GM19395 (cell line): ENCODE results near the gene PRKCQ.
"Not testable (repeated sequence)": the region's sequence is repeated elsewhere in the genome, so short reads cannot be mapped to it uniquely, and the experiment has no call there.

ENCODE experiments used
- ATAC-seq: cut with Tn5 transposase; IDR thresholded peaks from one replicate; pipeline ENCODE4 v1.9.1; 2021; ENCODE audit warnings: mild to moderate bottlenecking, moderate library complexity; ENCODE audit not compliant: unreplicated experiment

PRKCQ gene

DNA sequence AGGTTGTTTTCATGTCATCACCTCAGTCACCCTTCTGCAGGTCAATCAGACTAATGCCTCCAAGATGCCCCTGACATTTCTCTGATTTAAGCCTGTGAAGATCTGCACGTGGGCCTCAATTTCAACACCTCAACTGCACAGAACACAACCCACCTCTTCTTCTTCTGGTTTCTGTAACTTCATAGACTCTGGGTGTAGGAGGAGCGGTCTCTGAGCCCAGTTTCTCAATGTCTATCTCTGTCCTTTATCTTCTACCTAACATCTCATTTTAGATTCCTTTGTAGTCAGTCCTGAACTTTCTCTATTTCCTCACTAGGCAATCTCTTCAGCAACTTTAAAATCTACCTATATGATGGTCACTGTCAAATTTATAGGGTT is 85.6 kb downstream of the PRKCQ start:
- no peak for ATAC-seq

DNA sequence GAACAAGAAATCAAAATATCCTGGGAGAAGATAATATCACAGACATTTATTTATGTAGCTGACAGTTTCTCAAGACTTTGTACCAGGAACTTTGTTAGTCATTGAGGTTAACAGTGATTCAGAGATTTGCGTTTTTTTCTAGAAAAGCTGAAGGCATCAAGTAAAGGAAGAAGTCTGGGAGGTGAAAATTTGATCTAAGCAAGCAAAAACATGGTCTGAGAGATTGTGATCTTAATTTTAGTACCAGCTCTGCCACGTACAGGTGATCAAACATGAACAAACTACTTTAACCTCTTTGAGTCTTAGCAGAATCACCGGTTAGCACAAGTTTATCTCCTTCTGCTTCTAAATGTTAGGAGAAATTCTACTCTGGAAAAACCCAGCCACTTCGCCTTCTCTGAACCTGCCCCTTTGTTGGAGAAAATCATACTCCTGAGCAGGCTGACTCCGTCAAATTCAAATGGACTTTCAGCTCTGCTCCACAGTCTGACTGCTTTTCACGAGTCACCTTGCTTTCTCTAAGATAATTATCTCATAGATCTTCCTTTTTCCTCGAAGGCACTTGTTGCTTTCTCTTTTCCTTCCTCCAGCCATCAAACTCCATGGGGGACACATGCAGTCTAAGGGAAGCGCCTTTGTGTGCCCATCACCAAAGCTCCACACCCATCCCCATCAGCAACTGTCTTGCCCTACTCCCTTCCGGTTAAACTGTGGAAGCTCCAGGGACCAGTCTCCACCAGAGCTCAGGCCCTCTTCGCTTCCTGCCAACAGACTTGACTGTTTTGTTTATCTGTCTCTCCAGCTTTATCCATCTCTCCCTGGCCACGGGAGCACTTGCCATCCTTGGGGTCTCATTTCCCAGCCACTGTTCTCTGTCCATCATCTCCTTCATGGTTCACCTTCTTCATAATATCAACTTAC is 86.3 kb downstream of the PRKCQ start:
- no peak for ATAC-seq

DNA sequence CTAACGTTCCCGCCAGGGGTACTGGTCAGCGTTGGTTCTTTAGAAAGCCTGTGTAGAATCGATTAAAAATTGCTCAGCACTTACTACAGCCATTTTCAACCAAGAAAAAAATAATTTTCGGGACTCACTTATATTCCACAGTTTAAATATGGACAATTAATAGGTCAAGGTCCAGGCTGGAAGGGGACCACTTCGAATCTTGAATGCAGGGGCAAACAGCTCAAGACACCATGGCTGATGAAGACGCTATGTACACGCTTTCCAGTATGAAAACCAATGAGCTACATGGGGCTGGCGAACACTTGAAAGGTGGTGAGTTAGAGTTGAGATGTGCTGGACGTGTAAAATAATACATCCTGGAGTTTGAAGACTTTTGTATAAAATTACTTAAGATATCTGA is 87.2 kb downstream of the PRKCQ start:
- no peak for ATAC-seq

DNA sequence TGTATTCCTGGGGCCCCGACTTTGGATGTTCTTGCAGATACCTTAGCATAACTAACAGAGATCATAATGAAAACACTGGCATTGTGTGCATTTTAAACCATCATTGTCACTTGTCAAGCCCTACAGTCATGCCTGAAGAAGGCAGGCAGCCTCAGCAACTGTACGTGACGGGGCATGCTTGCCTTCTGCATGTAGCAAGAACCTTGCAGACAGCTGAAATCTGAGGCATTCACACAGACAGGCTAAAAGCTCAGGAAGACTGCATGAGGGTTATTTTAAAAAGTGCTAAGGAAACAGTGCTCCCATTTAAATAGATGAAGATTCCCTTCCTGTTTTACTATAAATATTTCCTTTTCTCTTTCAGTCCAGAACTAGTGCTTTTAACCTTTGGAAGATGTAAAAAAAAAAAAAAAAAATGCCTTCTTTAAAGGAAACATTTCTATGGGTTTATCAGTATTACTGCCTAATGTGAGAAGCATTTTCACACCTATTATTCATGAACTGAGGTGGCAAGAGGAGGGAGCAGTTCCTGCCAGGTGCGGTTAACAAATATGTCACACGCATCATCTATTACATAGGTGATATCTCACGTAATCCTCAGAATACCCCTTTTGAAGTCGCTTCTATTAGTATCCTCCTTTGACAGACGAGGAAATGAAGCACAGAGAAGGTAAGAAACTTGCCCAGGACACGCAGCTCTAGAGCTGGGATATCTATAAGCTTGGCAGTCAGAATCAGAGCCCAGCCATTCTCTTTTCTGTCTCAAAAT is 88.1 kb downstream of the PRKCQ start:
- ATAC-seq, result no peak

DNA sequence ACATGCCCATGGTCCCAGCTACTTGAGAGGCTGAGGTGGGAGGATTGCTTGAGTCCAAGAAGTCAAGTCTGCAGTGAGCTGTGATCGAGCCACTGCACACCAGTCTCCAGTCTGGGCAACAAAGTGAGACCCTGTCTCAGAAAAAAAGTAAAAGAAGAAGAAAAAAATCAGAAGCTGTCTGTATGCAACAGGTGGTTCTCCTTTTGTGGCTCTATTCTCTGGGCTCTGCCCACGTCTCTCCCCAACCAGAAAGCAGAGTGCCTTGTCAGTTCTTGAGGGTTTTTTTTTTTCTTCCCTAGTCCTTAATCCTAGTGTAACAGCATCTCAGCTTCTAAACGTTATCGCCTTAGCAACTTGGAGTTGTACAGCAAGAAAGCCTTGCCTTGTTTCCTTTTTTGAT is 89.5 kb downstream of the PRKCQ start:
- ATAC-seq, result no peak

DNA sequence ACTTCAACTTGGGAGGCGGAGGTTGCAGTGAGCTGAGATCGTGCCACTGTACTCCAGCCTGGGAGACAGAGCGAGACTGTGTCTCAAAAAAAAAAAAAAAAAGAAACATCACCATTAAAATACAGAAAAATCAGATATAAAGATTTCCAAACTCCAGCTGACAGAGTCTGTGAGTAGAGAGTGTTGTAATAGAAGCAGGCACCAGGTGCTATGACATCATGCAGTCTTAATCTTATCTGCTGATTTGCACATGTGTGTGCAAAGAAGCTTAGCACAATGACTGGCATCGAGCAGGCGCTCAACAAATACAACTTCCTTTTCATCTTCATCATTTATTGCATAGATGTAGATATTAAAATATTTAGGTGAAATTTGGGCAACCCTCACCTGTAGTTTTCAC is 92.2 kb downstream of the PRKCQ start:
- no peak for ATAC-seq

DNA sequence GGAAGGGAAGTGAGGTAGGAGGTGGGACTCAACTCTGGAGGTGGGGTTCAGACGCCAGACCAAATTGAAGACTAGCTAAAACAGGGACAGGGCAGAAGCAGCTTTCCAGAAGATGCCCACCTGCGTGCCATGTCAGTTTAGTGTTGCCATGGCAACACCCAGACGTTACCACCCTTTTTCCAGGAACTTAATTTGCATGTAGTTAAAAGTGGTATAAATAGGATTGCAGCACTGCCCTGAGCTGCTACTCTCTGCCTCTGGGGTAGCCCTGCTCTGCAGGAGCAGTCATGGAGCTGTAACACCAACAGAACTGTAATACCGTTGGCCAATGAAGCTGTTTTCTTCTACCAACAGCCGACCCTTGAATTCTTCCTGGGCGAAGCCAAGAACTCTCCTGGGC is 93.8 kb downstream of the PRKCQ start:
- no peak for ATAC-seq

DNA sequence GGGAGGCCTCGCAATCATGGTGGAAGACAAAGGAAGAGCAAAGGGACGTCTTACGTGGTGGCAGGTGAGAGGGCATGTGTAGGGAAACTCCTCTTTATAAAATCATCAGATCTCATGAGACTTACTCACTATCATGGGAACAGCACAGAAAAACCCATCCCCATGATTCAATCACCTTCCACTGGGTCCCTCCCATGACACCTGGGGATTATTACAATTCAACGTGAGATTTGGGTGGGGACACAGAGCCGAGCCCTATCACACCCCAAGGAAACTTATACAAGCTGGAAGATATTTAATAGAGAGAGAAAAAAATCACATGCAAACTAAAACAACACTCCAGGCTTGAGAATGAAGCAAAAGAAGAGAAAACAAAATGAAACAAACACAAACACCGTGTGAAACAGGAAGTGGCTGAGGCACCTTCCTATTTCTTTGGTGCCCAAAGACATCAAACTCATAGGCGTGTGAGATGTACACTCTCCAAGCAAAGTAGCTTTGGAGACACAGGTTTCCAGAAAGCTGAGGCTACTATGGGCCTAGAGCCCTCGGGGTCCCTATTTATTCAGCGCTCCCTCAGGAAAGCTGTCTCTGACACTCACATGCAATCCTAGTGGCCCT is 97.2 kb downstream of the PRKCQ start:
- no peak for ATAC-seq

DNA sequence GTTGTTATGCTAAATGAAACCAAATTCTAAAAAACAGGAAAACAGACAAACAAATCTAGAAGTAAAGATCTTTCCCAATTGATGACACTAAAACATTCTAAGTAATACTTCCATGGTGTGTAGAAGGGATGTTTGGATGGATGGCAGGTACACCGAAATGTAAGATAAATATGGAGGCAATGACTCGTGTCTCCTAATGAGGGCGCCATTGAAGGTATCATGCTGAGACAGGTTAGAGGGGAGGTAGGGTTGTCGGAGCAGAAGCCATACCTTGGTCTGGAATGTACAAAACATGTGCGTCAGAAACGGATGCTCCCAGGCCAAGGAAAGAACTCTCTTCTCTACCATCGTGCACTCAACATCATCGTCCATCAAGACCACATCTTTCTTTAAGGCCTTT is 101.4 kb downstream of the PRKCQ start:
- no peak for ATAC-seq

DNA sequence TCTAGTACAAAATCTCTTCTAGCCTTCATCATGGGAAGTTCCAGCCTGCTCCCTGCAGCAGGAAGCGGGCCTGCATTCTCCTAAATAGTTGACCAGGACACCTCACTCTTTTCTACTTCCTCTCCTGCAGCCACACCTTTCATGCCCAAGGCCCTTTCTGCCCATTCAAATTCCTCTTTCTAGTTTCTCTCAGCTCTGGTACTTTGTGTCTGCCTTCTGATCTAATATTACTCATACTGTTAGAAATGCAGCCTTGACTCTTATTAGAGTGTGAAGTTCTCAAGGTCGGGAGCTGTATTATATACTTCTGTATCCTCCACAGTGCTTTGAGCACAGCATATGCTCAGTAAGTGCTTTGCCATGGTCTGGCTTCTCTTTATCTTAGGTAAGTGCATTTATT is 103.1 kb downstream of the PRKCQ start:
- ATAC-seq, result no peak

DNA sequence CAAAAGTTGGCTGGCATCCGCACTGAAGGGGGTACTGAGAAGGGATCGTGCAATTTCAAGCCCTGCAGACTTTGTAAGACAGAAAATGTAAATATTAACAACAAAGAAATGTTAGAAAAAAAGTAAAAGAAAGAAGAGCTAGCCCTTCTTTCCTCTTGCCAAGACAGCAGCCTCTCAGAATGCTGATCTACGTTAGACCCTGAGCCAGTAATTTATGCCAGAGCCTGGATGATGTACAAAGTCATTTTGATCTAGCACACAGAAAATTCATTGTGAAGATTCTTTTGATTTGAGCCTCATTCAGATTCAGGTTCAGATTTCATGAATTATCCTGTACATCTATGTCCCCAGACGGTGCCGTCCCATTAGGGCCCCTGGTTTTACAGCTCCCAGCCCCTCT is 105.2 kb downstream of the PRKCQ start:
- no peak for ATAC-seq

DNA sequence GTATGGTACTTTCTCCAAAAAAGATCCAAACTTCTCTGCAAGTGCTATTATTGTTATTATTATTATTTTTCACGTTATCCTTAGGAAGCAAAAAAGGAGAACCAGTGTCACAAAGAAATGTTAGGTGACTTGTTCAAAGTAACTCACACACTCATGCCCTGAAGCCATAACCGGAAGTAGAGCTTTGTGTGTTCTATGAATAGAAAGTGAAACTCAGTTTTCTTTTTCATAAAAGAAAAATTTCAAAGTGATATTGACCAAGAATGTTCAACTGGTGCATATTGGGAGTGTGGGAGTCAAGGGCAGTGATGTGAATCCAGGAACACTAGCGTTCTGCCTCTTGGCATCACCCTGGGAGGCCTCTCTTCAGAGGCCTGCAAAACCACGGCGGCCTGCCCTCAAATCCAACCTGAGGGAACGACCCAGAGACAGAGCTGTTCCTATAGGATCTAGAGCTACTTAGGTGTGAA is 106.1 kb downstream of the PRKCQ start:
- ATAC-seq, result peak; percentile 90

DNA sequence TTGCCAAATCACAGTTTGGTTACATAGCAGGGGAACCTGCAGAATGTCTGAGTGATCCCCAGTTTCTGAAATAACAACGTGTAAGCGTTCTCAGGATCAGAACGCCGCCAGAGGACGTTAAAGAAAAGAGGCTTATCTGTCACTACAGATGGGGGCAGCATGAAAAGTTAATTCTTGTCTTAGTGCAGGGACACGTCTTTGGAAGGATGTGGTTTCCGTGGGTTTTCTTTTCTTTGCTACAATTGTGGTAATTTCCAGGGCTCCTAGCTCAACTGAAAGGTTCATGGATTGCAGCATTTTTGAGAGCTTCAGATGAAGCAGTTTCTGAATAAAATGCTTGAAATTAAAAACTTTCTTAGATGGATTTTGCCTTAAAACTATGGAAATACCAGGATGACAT is 106.6 kb downstream of the PRKCQ start:
- peak; percentile 73 for ATAC-seq

DNA sequence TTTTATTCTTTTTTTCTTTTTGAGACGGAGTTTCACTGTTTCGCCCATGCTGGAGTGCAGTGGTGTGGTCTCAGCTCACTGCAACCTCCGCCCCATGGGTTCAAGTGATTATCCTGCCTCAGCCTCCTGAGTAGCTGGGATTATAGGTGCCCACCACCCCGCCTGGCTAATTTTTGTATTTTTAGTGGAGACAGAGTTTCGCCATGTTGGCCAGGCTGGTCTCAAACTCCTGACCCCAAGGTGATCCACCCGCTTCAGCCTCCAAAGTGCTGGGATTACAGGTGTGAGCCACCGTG is 107.4 kb downstream of the PRKCQ start:
- ATAC-seq, result not testable (repeated sequence)

DNA sequence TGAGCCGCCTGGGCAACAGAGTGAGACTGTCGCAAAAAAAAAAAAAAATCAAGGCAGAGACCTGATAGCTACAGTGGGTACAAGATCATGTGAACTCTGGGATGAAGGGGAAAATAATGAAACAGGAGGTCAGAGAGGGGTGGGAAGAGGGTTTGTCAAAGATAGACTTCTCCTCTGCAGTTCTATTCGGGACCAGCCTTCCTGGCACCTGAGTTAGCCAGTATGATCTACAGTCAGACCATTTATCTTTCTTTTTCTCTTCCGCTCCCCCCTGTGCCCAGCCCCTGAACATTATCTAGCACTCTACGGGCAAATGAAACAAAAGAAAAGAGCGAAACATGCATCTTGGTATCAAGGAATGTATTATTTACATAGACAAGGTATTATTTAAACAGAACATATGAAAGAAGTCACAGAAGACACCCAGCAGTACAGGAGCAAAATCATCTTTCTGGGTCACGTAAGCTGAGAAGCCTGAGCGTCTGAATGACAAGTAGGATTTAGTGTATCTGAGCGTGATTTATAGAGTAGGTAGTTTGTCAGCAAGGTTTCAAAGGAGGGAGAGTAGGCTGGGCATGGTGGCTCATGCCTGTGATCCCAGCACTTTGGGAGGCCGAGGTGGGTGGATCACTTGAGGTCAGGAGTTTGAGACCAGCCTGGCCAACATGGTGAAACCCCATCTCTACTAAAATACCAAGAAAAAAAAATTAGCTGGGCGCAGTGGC is 109.0 kb downstream of the PRKCQ start:
- ATAC-seq, result no peak

DNA sequence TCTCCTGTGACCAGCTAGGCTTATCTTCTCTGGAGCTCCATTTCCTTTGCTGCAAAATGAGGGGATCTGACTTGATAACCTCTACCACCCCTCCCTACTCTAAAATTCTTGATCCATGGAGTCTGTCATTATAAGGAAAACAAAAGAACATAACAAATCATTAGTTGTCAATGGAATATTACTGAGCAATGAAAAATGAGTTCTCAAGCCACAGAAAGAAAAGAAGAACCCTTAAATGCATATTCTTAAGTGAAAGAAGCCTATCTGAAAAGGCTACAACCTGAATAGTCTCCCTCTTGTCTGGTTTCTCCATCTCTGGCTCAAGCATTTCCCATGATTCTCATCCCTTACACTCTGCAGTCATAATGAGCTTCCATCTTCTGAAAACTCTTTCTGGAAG is 110.4 kb downstream of the PRKCQ start:
- ATAC-seq, result no peak

DNA sequence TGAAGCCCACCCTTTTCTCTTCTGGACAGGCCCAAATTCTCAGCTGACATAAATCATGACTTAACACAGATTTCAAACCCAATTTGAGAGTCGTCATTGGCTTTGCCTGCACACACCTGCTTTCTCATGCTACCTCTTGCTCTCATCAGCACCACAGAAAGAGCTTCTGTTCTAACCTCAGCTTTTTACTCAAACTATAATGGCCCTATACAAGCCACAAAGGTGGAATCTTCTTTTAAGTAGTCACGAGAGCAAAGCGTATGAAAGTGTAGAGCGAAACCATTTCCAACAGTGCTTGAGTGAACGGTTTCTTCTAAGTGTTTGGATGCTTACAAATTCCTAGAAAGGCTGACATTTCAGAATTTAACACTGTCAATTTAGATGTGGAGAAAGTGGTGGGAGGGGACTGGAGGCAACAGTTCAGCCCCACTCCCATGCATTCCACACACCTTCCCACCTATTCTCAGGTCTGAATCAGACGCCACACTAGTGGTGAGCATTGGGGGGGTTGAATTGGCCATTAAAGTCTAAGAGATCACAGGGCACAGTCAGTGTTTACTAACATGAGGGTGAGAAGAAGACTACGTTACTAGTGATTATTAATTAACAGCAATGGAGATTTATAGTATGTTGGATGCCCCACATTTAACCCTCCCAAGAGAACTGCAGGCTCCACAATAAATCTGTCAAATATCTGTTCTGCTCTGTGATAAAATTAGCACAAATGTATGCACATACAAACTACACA is 114.0 kb downstream of the PRKCQ start:
- no peak for ATAC-seq

DNA sequence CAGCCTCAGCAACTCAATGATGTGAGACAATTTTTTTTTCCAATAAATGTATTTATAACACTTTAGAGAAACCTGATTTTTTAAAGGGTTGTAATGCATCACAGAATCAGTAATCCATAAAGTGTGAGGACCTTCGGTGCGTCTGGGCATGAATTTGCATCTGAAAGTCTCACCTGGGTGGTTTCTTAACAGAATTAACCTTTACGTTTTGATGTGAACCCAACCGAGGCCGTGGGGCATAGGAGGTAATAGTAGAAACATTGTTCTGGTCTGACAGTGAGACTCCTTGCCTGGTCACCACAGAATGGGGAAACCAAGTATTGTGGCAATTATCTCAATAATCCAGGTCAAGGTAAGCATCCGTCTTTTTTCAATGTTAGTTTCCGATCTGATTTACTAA is 114.6 kb downstream of the PRKCQ start:
- ATAC-seq, result no peak

DNA sequence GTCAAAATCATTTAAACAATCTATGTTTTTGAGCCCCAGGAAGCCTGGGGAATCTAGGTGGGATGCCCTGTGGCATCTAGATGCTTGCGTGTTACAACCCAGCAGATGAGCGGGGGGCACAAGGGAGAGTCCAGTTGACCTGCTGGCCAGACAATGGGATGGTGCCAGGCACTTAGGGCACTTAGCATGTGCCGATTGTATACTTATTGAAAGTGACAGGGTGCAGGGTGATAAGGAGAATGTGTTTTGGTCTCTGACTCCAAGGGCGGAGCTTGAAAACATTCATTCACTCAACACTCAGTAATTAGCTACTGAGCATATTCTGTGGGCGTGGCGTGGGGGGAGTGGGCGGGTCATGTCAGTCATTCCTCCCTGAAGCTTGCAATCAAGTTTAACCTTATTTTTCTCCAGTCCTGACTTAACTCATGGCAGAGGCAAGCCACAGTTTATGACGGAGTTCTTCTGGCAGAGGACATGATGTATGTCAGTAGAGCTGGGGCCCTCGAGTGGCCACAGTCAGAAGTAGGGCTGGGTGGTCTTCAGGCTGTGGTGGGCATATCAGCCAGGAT is 115.1 kb downstream of the PRKCQ start:
- ATAC-seq, result no peak

DNA sequence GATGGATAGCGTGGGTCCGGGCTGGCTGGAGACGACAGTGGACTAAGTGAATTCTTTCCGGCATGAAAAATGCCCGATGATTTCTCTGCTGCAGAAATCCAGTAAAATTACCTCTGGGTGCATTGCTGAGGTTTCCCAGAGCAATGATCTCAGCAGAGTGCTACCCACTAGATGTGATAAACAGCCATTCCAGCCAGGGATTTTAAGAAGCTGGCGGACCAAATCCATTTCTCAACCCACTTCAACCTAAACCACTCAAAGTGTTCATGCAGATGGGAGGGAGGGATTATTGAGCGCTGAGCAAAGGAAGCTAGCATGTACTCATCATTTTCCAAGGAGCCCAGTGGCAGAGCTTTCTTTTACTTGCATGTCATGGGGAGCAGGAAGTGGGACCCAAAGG is 116.7 kb downstream of the PRKCQ start:
- no peak for ATAC-seq
